WTC11 (cell line): Measurements from ENCODE around the gene FEM1C. TPM values are rescaled to one million over a fixed set of nuclear protein-coding genes. Genes with fewer than 3 reads are reported as not detected.

ENCODE experiments used
- ATAC-seq: fragments of 200-7000 bp; cut with Tn5 transposase; 2 replicates; pipeline ENCODE4 v1.10.0; 2021; ENCODE audit warnings: mild to moderate bottlenecking, moderate library complexity
- CTCF ChIA-PET: fragments of 300-600 bp; sonication (Branson Sonifier 250); formaldehyde crosslinking; loops from one replicate; lab custom pipeline; 2021; ENCODE audit warnings: antibody characterized with exemption; lab: Charles Lee
- POLR2A ChIA-PET: fragments of 350-600 bp; sonication (Branson Sonifier 250); formaldehyde crosslinking; loops from one replicate; lab custom pipeline; 2021; ENCODE audit warnings: antibody characterized with exemption; lab: Charles Lee
- DNase-seq: peaks from one replicate; pipeline ENCODE4 v3.0.0; 2021; ENCODE audit warnings: low spot score
- H3K27ac Mint-ChIP-seq: 2 replicates; pipeline ENCODE4 v1.8.0; 2021; ENCODE audit warnings: mixed read lengths
- H3K27me3 Mint-ChIP-seq: 2 replicates; pipeline ENCODE4 v1.8.0; 2021; ENCODE audit warnings: low read depth, mild to moderate bottlenecking, moderate library complexity, mixed read lengths
- H3K36me3 Mint-ChIP-seq: 2 replicates; pipeline ENCODE4 v1.8.0; 2021; ENCODE audit warnings: mixed read lengths
- H3K4me1 Mint-ChIP-seq: 2 replicates; pipeline ENCODE4 v1.8.0; 2022; ENCODE audit warnings: mixed read lengths
- H3K4me3 Mint-ChIP-seq: 2 replicates; pipeline ENCODE4 v1.8.0; 2021; ENCODE audit warnings: mild to moderate bottlenecking, moderate library complexity, mixed read lengths
- H3K9me3 Mint-ChIP-seq: 2 replicates; pipeline ENCODE4 v1.8.0; 2021; ENCODE audit warnings: mixed read lengths
- CREB1 ChIP-seq: sonication (generic); formaldehyde crosslinking; IDR thresholded peaks from 2 replicates; pipeline ENCODE4 v1.8.0; 2023; ENCODE audit warnings: mild to moderate bottlenecking, missing genetic modification reagents
- CREM ChIP-seq: sonication (generic); formaldehyde crosslinking; IDR thresholded peaks from 2 replicates; pipeline ENCODE4 v1.8.1; 2022; ENCODE audit warnings: mild to moderate bottlenecking, missing genetic modification reagents, moderate library complexity
- FOXJ3 ChIP-seq: sonication (generic); formaldehyde crosslinking; IDR thresholded peaks from 2 replicates; pipeline ENCODE4 v1.9.0; 2021; ENCODE audit warnings: missing genetic modification reagents, mild to moderate bottlenecking, borderline replicate concordance
- NR3C1 ChIP-seq: sonication (generic); formaldehyde crosslinking; conservative IDR thresholded peaks from 2 replicates; pipeline ENCODE4 v1.8.1; 2023; ENCODE audit warnings: low read depth, mild to moderate bottlenecking, missing genetic modification reagents
- RELA ChIP-seq: sonication (generic); formaldehyde crosslinking; IDR thresholded peaks from 2 replicates; pipeline ENCODE4 v1.8.1; 2022; ENCODE audit warnings: missing genetic modification reagents, mild to moderate bottlenecking, borderline replicate concordance
- RORB ChIP-seq: fragments of 250-450 bp; sonication (Bioruptor Pico); IDR thresholded peaks from 2 replicates; pipeline ENCODE4 v1.9.0; 2021; ENCODE audit warnings: mild to moderate bottlenecking
- SMAD3 ChIP-seq: sonication (generic); formaldehyde crosslinking; IDR thresholded peaks from 2 replicates; pipeline ENCODE4 v1.8.0; 2022; ENCODE audit warnings: missing genetic modification reagents, mild to moderate bottlenecking, borderline replicate concordance
- SOX15 ChIP-seq: fragments of 250-450 bp; sonication (Bioruptor Pico); IDR thresholded peaks from 2 replicates; pipeline ENCODE4 v1.9.0; 2021; ENCODE audit warnings: mild to moderate bottlenecking
- SP1 ChIP-seq: sonication (generic); formaldehyde crosslinking; conservative IDR thresholded peaks from 2 replicates; pipeline ENCODE4 v1.8.1; 2022; ENCODE audit warnings: missing genetic modification reagents
- TCF7 ChIP-seq: sonication (generic); formaldehyde crosslinking; IDR thresholded peaks from 2 replicates; pipeline ENCODE4 v1.8.0; 2022; ENCODE audit warnings: mild to moderate bottlenecking, low read depth, missing genetic modification reagents, moderate library complexity
- TEAD1 ChIP-seq: sonication (generic); formaldehyde crosslinking; IDR thresholded peaks from 2 replicates; pipeline ENCODE4 v1.8.0; 2022; ENCODE audit warnings: mild to moderate bottlenecking, missing genetic modification reagents
- ZNF219 ChIP-seq: sonication (generic); formaldehyde crosslinking; IDR thresholded peaks from 2 replicates; pipeline ENCODE4 v1.8.0; 2023; ENCODE audit warnings: missing genetic modification reagents, mild to moderate bottlenecking, borderline replicate concordance
- ZNF232 ChIP-seq: sonication (generic); formaldehyde crosslinking; IDR thresholded peaks from 2 replicates; pipeline ENCODE4 v1.8.0; 2022; ENCODE audit warnings: mild to moderate bottlenecking, missing genetic modification reagents
- ZNF396 ChIP-seq: fragments of 250-450 bp; sonication (Bioruptor Pico); IDR thresholded peaks from 2 replicates; pipeline ENCODE4 v1.8.0; 2021; ENCODE audit warnings: mild to moderate bottlenecking, moderate library complexity, borderline replicate concordance
- total RNA-seq: library from RNA; stranded (reverse); gene quantifications from 3 replicates; pipeline ENCODE4 v1.2.3, GENCODE V29; 2021
- TF ChIP-seq, protein P1 (sequence below): sonication (generic); formaldehyde crosslinking; IDR thresholded peaks from 2 replicates; pipeline ENCODE4 v1.8.1; 2022; ENCODE audit warnings: missing genetic modification reagents, borderline replicate concordance
- TF ChIP-seq, protein P2 (sequence below): sonication (generic); formaldehyde crosslinking; IDR thresholded peaks from 2 replicates; pipeline ENCODE4 v1.8.0; 2023; ENCODE audit warnings: missing genetic modification reagents, mild to moderate bottlenecking, borderline replicate concordance
- TF ChIP-seq, protein P3 (sequence below): fragments of 250-450 bp; sonication (Bioruptor Pico); IDR thresholded peaks from 2 replicates; pipeline ENCODE4 v1.9.0; 2021; ENCODE audit warnings: mild to moderate bottlenecking
- TF ChIP-seq, protein P4 (sequence below): fragments of 250-450 bp; sonication (Bioruptor Pico); conservative IDR thresholded peaks from 2 replicates; pipeline ENCODE4 v1.9.0; 2021; ENCODE audit warnings: mild to moderate bottlenecking
- TF ChIP-seq, protein P5 (sequence below): sonication (generic); formaldehyde crosslinking; IDR thresholded peaks from 2 replicates; pipeline ENCODE4 v1.8.0; 2022; ENCODE audit warnings: mild to moderate bottlenecking, missing genetic modification reagents
- TF ChIP-seq, protein P6 (sequence below): sonication (generic); formaldehyde crosslinking; IDR thresholded peaks from 2 replicates; pipeline ENCODE4 v1.8.1; 2022; ENCODE audit warnings: mild to moderate bottlenecking, moderate library complexity, missing genetic modification reagents
- TF ChIP-seq, protein P7 (sequence below): fragments of 250-450 bp; sonication (Bioruptor Pico); IDR thresholded peaks from 2 replicates; pipeline ENCODE4 v1.9.0; 2021; ENCODE audit warnings: mild to moderate bottlenecking

The FEM1C gene
- total RNA-seq, 1 experiment from 2014 or later = 13.6 TPM

DNA sequence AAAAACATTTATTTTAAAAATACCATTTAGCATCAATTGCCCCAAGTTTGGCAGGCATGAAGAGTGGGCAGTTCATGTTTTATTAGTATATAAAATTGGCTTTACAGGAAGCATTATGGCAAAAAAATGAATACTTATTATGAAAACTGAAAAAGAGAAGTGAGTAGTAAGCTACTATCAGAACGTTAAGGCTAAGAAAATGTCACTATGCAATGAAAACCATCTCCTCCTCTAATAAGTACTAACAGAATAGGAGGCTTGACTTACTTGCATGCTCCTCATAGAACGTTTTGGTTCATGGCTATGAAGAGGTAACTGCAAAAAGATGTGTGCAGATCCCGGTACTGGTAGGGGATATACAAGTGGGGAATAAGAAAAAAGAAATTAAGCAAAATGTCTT is 34.1 kb upstream of the FEM1C start:
- ATAC-seq = no peak
- CTCF ChIA-PET = no interaction called here
- TF ChIP-seq SP1 (no peak), SOX15 (CRISPR knock-in tag) (no peak), FOXJ3 (no peak), RORB (CRISPR knock-in tag) (no peak), TEAD1 (CRISPR knock-in tag) (no peak), ZNF232 (CRISPR knock-in tag) (no peak), NR3C1 (CRISPR knock-in tag) (no peak)
- TF ChIP-seq, protein P1, sequence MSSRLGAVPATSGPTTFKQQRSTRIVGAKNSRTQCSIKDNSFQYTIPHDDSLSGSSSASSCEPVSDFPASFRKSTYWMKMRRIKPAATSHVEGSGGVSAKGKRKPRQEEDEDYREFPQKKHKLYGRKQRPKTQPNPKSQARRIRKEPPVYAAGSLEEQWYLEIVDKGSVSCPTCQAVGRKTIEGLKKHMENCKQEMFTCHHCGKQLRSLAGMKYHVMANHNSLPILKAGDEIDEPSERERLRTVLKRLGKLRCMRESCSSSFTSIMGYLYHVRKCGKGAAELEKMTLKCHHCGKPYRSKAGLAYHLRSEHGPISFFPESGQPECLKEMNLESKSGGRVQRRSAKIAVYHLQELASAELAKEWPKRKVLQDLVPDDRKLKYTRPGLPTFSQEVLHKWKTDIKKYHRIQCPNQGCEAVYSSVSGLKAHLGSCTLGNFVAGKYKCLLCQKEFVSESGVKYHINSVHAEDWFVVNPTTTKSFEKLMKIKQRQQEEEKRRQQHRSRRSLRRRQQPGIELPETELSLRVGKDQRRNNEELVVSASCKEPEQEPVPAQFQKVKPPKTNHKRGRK (CRISPR knock-in tag) = no peak
- TF ChIP-seq, protein P2, sequence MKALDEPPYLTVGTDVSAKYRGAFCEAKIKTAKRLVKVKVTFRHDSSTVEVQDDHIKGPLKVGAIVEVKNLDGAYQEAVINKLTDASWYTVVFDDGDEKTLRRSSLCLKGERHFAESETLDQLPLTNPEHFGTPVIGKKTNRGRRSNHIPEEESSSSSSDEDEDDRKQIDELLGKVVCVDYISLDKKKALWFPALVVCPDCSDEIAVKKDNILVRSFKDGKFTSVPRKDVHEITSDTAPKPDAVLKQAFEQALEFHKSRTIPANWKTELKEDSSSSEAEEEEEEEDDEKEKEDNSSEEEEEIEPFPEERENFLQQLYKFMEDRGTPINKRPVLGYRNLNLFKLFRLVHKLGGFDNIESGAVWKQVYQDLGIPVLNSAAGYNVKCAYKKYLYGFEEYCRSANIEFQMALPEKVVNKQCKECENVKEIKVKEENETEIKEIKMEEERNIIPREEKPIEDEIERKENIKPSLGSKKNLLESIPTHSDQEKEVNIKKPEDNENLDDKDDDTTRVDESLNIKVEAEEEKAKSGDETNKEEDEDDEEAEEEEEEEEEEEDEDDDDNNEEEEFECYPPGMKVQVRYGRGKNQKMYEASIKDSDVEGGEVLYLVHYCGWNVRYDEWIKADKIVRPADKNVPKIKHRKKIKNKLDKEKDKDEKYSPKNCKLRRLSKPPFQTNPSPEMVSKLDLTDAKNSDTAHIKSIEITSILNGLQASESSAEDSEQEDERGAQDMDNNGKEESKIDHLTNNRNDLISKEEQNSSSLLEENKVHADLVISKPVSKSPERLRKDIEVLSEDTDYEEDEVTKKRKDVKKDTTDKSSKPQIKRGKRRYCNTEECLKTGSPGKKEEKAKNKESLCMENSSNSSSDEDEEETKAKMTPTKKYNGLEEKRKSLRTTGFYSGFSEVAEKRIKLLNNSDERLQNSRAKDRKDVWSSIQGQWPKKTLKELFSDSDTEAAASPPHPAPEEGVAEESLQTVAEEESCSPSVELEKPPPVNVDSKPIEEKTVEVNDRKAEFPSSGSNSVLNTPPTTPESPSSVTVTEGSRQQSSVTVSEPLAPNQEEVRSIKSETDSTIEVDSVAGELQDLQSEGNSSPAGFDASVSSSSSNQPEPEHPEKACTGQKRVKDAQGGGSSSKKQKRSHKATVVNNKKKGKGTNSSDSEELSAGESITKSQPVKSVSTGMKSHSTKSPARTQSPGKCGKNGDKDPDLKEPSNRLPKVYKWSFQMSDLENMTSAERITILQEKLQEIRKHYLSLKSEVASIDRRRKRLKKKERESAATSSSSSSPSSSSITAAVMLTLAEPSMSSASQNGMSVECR (CRISPR knock-in tag) = no peak
- TF ChIP-seq, protein P3, sequence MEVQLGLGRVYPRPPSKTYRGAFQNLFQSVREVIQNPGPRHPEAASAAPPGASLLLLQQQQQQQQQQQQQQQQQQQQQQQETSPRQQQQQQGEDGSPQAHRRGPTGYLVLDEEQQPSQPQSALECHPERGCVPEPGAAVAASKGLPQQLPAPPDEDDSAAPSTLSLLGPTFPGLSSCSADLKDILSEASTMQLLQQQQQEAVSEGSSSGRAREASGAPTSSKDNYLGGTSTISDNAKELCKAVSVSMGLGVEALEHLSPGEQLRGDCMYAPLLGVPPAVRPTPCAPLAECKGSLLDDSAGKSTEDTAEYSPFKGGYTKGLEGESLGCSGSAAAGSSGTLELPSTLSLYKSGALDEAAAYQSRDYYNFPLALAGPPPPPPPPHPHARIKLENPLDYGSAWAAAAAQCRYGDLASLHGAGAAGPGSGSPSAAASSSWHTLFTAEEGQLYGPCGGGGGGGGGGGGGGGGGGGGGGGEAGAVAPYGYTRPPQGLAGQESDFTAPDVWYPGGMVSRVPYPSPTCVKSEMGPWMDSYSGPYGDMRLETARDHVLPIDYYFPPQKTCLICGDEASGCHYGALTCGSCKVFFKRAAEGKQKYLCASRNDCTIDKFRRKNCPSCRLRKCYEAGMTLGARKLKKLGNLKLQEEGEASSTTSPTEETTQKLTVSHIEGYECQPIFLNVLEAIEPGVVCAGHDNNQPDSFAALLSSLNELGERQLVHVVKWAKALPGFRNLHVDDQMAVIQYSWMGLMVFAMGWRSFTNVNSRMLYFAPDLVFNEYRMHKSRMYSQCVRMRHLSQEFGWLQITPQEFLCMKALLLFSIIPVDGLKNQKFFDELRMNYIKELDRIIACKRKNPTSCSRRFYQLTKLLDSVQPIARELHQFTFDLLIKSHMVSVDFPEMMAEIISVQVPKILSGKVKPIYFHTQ = no peak
- TF ChIP-seq, protein P4, sequence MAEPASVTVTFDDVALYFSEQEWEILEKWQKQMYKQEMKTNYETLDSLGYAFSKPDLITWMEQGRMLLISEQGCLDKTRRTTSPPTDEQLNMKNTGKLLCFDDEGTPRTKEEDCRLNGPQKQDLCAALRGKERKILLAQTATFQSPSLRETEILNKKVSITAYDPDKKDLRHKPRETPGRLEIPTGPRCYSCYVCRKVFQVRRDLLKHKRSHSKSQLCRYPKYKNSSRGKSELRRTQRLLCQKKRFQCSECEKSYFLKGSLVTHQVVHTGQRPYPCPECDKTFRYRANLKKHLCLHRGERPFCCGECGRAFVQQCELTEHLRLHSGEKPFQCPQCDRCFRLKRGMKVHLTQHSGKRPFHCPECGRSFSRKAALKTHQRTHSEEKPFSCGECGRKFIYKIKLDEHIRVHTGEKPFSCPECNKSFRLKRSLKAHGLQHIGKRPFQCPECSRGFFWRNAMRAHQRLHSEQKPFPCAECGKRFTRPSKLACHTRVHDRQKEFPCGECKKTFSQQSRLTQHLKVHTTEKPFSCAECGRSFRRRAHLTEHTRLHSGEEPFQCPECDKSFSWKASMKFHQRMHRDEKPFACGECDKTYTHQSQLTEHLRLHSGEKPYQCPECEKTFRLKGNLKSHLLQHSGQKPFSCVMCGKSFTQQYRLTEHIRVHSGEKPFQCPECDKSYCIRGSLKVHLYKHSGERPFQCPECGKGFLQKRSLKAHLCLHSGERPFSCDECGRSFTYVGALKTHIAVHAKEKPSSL (CRISPR knock-in tag) = no peak

DNA sequence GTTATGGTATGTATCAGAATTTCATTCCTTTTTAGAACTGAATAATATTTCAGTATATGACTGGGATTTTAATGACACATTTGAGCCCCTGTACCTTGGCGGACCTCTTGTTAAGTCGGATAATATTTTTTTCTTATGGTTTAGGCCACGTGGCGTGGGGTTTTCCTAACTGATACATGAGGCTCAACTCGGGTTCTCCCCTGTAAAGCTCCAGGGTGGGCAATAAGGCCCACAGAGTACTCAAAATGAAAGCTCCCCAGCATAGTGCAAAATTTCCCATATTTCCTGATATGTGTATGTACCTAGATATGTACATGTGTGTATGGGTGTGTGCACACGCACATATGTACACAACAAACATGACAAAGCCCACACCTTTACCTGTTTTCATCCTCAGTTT is 33.2 kb upstream of the FEM1C start:
- ChIA-PET CTCF (interaction anchor here (1.0 kb wide), 1 partner anchor 105 kb away, joined by 4 read pairs; no protein-coding TSS in a partner anchor), POLR2A (no interaction called here)
- peaks cover 4% of the 10 kb centered on the region for H3K4me1 Mint-ChIP-seq
- H3K36me3 Mint-ChIP-seq = peaks cover 4% of the 10 kb centered on the region
- no peak overlapping the region for H3K4me3 Mint-ChIP-seq
- DNase-seq (no peak), ATAC-seq (no peak)
- no peak overlapping the region for H3K27ac Mint-ChIP-seq
- peaks cover 12% of the 10 kb centered on the region for H3K9me3 Mint-ChIP-seq
- no peaks in the 10 kb centered on the region for H3K27me3 Mint-ChIP-seq
- TF ChIP-seq, protein P5, sequence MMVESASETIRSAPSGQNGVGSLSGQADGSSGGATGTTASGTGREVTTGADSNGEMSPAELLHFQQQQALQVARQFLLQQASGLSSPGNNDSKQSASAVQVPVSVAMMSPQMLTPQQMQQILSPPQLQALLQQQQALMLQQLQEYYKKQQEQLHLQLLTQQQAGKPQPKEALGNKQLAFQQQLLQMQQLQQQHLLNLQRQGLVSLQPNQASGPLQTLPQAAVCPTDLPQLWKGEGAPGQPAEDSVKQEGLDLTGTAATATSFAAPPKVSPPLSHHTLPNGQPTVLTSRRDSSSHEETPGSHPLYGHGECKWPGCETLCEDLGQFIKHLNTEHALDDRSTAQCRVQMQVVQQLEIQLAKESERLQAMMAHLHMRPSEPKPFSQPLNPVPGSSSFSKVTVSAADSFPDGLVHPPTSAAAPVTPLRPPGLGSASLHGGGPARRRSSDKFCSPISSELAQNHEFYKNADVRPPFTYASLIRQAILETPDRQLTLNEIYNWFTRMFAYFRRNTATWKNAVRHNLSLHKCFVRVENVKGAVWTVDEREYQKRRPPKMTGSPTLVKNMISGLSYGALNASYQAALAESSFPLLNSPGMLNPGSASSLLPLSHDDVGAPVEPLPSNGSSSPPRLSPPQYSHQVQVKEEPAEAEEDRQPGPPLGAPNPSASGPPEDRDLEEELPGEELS (CRISPR knock-in tag) = no peak
- TF ChIP-seq ZNF396 (CRISPR knock-in tag) (no peak), ZNF219 (CRISPR knock-in tag) (no peak), SMAD3 (no peak), TEAD1 (CRISPR knock-in tag) (no peak), TCF7 (CRISPR knock-in tag) (no peak), RELA (CRISPR knock-in tag) (no peak), CREB1 (CRISPR knock-in tag) (no peak), CREM (CRISPR knock-in tag) (no peak)
- TF ChIP-seq, protein P6, sequence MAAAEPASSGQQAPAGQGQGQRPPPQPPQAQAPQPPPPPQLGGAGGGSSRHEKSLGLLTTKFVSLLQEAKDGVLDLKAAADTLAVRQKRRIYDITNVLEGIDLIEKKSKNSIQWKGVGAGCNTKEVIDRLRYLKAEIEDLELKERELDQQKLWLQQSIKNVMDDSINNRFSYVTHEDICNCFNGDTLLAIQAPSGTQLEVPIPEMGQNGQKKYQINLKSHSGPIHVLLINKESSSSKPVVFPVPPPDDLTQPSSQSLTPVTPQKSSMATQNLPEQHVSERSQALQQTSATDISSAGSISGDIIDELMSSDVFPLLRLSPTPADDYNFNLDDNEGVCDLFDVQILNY (CRISPR knock-in tag) = no peak
- TF ChIP-seq, protein P7, sequence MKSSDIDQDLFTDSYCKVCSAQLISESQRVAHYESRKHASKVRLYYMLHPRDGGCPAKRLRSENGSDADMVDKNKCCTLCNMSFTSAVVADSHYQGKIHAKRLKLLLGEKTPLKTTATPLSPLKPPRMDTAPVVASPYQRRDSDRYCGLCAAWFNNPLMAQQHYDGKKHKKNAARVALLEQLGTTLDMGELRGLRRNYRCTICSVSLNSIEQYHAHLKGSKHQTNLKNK (CRISPR knock-in tag) = no peak

More for the DNA sequence above, 34.1 kb upstream of the FEM1C start:
- POLR2A ChIA-PET = no interaction called here
- H3K27me3 Mint-ChIP-seq = no peaks in the 10 kb centered on the region
- H3K27ac Mint-ChIP-seq = no peak overlapping the region
- peaks cover 12% of the 10 kb centered on the region for H3K9me3 Mint-ChIP-seq
- peaks cover 4% of the 10 kb centered on the region for H3K36me3 Mint-ChIP-seq
- H3K4me1 Mint-ChIP-seq = peaks cover 6% of the 10 kb centered on the region
- H3K4me3 Mint-ChIP-seq = no peak overlapping the region
- DNase-seq = no peak
